ENCODE measurements around the gene SNX25.

Gene SNX25

DNA sequence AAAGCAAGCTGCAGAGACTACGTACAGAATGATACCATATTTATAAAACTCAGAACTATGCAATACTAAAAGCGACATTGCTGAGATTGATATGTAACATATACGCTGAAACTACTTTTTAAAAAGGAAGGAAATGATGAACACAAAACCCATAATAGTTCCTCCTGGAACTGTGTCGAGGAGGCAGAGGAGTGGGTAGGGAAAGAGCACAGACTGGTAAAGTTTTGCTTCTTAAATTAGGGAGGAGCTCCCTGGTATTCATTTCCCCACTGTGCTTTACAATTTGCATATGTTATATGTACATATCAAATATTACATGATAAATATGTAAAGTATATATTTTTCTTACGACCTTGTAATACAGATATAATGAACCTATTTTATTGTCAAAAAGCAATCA, 202.5 kb downstream of the SNX25 start:
- no peak for TF ChIP-seq ISL1 (CRISPR knock-in tag; IDR thresholded peaks at IDR 0.05)
- TF ChIP-seq ZNF565 (CRISPR knock-in tag; conservative IDR thresholded peaks at IDR 0.05; ENCODE audit: low read depth): no peak
- no peak for TF ChIP-seq ESRRG (CRISPR knock-in tag; IDR thresholded peaks at IDR 0.05)
- no peak for TF ChIP-seq TSHZ2 (CRISPR knock-in tag; IDR thresholded peaks at IDR 0.05)
- no peak for TF ChIP-seq TCF4 (CRISPR knock-in tag; IDR thresholded peaks at IDR 0.05; ENCODE audit: borderline replicate concordance)
- no peak for TF ChIP-seq ARNTL (CRISPR knock-in tag; IDR thresholded peaks at IDR 0.05; ENCODE audit: borderline replicate concordance, low read depth)
- no peak for TF ChIP-seq PPARA (CRISPR knock-in tag; IDR thresholded peaks at IDR 0.05; ENCODE audit: borderline replicate concordance)
- no peak for TF ChIP-seq BACH2 (CRISPR knock-in tag; IDR thresholded peaks at IDR 0.05; ENCODE audit: borderline replicate concordance)
- no peak for TF ChIP-seq ZNF8 (CRISPR knock-in tag; IDR thresholded peaks at IDR 0.05)
- no peak for ATAC-seq

DNA sequence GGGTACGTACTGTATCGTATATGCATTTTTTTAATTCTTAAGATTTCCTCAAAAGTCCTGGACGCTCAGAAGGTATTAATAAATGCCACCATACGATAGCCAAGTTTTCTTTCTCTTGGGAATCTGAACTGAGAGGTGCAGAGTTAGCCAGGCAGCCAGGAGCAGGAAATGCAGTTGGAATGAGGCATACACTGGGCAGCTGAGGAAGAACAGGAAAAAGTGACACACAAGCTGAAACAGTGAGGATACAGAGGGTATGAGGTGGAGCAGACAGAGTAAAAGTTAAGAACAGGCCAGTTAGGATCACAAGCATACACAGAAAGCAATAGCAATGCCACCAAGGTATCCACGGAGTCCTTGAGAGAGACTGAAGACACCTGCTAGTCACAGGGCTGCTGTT, 203.0 kb downstream of the SNX25 start:
- TF ChIP-seq TOX (CRISPR knock-in tag; IDR thresholded peaks at IDR 0.05; ENCODE audit: borderline replicate concordance) (no peak), ZC3H10 (CRISPR knock-in tag; IDR thresholded peaks at IDR 0.05) (no peak), GLIS3 (CRISPR knock-in tag; IDR thresholded peaks at IDR 0.05) (no peak)
- TF ChIP-seq, protein P1, sequence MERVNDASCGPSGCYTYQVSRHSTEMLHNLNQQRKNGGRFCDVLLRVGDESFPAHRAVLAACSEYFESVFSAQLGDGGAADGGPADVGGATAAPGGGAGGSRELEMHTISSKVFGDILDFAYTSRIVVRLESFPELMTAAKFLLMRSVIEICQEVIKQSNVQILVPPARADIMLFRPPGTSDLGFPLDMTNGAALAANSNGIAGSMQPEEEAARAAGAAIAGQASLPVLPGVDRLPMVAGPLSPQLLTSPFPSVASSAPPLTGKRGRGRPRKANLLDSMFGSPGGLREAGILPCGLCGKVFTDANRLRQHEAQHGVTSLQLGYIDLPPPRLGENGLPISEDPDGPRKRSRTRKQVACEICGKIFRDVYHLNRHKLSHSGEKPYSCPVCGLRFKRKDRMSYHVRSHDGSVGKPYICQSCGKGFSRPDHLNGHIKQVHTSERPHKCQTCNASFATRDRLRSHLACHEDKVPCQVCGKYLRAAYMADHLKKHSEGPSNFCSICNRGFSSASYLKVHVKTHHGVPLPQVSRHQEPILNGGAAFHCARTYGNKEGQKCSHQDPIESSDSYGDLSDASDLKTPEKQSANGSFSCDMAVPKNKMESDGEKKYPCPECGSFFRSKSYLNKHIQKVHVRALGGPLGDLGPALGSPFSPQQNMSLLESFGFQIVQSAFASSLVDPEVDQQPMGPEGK (CRISPR knock-in tag; IDR thresholded peaks at IDR 0.05; ENCODE audit: borderline replicate concordance): no peak
- TF ChIP-seq, protein P2, sequence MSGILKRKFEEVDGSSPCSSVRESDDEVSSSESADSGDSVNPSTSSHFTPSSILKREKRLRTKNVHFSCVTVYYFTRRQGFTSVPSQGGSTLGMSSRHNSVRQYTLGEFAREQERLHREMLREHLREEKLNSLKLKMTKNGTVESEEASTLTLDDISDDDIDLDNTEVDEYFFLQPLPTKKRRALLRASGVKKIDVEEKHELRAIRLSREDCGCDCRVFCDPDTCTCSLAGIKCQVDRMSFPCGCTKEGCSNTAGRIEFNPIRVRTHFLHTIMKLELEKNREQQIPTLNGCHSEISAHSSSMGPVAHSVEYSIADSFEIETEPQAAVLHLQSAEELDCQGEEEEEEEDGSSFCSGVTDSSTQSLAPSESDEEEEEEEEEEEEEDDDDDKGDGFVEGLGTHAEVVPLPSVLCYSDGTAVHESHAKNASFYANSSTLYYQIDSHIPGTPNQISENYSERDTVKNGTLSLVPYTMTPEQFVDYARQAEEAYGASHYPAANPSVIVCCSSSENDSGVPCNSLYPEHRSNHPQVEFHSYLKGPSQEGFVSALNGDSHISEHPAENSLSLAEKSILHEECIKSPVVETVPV (CRISPR knock-in tag; IDR thresholded peaks at IDR 0.05): no peak
- ATAC-seq: no peak
